Left kidney (tissue), 8 donors: Measurements from ENCODE around the gene OR14J1. TPM values are rescaled to one million over a fixed set of nuclear protein-coding genes. Genes with fewer than 3 reads are reported as not detected.
"Not testable (repeated sequence)": the region's sequence is repeated elsewhere in the genome, so short reads cannot be mapped to it uniquely, and the experiment has no call there.

Experiments used
- DNase-seq: peaks from one replicate; pipeline ENCODE4 v3.0.0-alpha.2; 2013
- long read RNA-seq, 8 donors: transcript quantifications; one replicate each; lab custom pipeline, GENCODE V29; 2026
- polyA plus RNA-seq: library from polyadenylated mRNA; unstranded; fragments of 120-200 nt; gene quantifications from one replicate; pipeline ENCODE4 v1.2.1, GENCODE V29; 2013; ENCODE audit not compliant: insufficient read length

OR14J1 gene, protein sequence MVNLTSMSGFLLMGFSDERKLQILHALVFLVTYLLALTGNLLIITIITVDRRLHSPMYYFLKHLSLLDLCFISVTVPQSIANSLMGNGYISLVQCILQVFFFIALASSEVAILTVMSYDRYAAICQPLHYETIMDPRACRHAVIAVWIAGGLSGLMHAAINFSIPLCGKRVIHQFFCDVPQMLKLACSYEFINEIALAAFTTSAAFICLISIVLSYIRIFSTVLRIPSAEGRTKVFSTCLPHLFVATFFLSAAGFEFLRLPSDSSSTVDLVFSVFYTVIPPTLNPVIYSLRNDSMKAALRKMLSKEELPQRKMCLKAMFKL
- 0.13 TPM for polyA plus RNA-seq
- long read RNA-seq, donor 1 = 0 reads
- long read RNA-seq, donor 2 = 0 reads
- long read RNA-seq, donor 3 = 0 reads
- long read RNA-seq, donor 4 = 0 reads
- long read RNA-seq, donor 5 = 0 reads
- long read RNA-seq, donor 6 = 0 reads
- long read RNA-seq, donor 7 = 0 reads
- long read RNA-seq, donor 8 = 0 reads

DNA sequence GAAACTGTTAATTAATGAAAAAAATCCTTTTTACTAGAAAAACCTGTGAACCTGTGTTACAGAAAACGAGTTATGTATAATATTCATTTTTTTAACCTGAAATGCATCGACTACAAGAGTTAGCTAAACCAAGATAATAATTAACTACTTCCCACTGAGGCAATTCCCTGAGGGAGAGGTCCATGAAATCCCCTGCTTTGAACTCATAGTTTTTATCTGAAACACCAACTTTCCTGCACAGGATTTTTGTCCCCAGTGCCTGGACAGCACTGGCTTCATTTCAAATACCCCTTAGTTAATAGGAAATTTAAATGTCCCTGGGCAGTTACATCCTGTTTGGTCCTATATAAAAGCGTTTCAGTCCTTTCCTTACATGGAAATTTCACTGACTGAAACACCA lies at the start of gene OR14J1:
Gene OR14J1, plus strand, starts transcription at position 386 of the 400 bp plus-strand sequence. CDS start 4,989 bp downstream, outside the sequence.
- DNase-seq = no peak

DNA sequence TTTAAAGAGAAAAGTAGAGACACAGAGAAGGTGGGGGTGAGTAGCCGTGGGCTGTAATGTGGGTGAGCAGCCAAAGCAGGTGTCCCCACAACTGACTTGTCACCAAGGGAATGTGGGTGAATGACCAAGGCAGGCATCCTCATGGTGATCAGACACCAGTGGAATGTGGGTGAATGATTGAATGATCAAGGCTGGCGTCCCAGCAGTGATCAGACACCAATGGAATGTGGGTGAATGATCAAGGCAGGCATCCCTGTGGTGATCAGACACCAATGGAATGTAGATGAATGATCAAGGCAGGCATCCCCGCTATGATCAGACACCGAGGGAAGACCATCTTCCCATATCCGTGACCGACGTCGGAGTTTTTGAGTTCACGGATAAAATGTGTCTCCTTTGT lies 49.8 kb upstream of the OR14J1 start:
- DNase-seq = no peak

DNA sequence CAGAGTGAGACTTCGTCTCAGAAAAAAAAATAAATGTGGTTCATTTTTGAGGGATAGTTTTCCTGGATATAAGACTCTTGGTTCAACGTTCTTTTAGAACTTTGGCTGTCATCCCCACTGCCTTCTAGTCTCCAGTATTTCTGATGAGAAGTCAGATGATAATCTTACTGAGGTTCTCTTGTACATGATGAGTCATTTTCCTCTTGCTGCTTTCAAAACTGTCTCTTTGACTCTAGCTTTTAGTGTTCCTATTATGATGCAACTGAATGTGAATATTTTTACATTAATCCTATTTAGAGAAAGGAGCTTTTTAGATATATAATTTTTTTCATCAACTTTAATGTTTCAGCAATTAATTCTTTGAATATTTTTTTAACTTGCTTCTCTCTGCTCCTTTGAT lies 46.0 kb upstream of the OR14J1 start:
- no peak for DNase-seq

DNA sequence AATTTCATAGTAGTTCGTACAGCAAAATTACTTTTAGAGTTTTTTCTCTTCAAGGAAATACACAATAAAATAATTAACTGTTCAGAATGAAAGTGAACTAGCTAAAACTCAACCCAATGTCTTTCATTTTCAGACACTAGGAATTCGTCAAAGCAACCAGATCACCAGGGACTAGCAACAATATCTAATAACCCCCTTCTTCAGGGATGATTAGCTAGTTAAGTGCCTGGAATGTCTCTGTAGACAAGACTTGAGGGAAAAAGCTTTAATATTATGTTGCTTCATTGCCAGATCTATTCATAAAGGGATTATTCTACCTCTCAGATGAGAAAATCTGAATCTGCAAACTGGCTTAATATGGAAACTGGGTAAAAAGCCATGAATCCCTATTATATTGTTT lies 41.8 kb upstream of the OR14J1 start:
- no peak for DNase-seq

DNA sequence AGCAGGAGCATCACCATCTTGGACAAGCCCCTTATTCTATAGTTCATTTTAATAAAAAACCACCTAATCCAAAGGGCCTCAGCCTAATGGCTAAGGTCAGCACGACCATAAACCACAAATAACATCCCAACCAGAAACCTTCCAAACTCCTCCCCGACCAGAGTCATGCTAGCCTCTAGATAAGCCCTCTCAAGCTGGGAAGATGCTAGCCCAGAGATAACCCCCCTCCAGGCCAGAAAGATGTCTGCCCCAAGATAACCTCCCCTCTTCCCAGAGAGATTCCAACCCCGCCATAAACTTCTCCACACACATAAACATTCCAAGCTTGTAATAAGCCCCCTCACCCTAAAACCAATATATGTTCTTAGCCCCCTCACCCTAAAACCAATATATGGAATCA lies 38.5 kb upstream of the OR14J1 start:
- DNase-seq = no peak

DNA sequence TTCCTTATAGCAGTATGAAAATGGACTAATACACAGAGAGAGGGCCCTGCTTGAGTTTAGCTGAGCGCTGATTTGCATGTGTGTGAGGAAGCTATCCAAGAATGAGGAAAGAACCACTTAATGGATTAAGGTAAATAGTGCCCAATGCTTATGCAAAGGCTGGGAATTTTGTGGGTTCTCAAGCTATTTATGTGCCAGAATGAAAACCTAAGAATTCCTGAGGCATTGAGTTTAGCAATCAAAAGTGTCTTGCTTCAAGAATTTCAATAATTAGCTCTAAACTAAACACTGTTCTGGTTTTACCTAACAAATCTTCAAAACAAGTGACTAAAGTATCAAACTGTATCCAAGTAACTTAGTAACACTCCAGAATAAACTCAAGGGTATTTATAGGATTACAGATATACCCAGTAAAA lies 7.0 kb upstream of the OR14J1 start:
- no peak for DNase-seq

DNA sequence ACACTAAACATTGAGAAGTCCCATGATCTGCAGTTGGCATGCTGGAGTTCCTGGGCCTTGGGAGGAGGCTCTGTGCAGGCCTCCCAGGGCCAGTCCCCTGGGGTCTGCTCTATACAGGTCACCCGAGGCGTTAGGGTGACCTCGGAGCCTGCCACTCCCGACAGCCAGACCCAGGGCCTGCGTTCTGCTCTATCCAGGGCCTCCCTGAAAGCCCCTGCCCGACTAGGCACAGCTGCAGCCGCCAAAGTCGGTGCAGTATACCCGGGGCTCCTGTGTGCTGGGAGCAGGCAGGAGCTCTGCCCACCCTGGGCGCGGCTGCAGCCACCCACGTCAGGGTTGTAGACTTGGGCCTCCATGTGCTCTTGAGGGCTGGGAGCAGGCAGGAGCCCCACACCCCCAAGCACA lies 6.3 kb upstream of the OR14J1 start:
- DNase-seq = no peak

DNA sequence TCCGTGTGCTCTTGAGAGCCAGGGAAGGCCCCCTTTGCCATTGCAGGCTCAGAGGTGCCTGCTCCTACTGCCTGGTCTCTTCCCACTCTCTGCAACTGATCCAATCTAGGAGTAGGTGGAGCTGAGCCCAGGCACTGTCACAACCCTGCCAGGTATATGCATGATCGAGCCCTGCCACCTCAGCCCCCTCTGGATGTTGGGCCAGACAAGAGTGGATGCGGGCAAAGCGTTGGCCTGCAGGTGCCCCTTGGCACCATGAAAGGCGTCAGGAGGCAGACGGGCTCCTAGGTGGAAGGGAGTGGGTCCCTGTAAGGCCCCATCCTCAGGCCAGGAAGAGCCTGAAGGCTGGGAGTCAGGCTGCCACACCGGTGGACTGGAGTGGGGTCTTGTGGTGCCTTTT lies 5.9 kb upstream of the OR14J1 start:
- DNase-seq = no peak

DNA sequence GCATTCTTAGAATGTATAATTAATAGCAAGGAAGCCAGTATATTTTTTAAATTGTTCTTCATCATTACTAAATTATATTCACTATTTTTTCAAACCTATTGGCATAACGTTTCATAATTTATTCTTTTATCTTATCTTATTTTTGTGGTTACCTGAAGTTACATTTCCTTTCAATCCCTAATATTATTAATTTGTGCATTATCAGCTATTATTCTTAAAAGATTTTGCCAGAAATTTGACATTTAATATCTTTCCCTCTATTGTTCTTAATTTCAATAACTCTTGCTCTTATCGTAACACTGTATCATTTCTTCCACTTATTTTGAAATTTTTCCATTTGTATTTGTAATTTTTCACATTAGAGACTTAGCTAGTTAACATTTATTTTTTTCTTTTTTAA lies 18.4 kb downstream of the OR14J1 start:
- DNase-seq = no peak

DNA sequence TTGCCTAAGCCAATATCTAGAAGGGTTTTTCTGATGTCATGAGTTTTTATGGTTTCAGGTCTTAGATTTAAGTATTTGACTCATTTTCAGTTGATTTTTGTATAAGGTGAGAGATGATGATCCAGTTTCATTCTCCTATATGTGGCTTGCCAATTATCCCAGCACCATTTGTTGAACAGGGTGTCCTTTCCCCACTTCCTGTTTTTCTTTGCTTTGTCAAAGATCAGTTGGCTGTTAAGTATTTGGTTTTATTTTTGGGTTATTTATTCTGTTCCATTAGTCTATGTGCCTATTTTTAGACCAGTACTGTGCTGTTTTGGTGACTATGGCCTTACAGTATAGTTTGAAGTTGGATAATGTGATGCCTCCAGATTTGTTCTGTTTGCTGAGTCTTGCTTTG lies 21.8 kb downstream of the OR14J1 start:
- not testable (repeated sequence) for DNase-seq

DNA sequence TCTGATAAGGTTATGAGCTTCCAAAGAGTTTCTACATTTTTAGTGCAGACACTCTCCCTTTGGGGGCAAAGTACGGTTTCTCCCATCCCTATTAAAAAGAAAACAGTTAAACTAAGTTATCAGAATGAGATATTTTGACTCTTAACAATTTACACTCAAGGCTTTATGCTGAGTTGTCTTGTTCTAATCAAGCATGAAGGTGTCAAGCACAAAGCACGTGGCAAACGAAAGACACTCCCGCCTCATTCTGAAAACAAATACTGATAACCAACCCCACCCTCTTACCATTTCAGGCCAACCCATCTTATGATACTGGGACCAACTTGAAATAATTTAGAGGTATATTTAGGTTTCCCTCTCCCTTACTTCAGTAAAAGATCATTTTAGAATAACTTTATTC lies 24.3 kb downstream of the OR14J1 start:
- DNase-seq = no peak

DNA sequence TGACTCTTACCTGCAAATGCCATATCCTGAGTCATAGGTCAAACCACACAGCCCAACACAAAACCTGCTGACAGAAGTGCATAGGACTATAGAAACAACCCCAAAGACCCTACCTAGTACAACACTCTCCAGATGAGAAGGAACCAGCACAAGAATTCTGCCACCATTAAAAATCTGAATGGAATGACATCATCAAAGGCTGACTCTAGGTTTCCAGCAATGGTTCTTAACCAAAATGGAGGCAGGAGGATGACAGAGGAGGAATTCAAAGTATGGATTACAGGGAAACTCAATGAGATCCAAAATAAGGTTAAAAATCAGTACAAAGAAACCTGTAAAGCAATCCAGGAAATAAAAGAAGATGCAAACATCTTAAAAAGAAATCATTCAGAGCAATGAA lies 31.2 kb downstream of the OR14J1 start:
- no peak for DNase-seq

DNA sequence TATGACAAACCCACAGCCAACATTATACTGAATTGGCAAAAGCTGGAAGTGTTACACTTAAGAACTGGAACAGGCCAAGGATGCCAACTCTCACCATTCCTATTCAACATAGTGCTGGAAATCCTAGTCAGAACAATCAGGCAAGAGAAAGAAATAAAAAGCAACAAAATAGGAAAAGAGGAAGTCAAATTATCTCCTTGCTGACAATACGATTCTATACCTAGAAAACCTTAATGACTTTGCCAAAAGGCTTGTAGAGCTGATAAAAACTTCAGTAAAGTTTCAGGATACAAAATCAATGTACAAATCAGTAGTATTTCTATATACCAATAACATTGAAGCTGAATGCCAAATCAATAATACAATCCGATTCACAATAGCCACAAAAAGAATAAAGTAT lies 34.8 kb downstream of the OR14J1 start:
- DNase-seq = no peak

DNA sequence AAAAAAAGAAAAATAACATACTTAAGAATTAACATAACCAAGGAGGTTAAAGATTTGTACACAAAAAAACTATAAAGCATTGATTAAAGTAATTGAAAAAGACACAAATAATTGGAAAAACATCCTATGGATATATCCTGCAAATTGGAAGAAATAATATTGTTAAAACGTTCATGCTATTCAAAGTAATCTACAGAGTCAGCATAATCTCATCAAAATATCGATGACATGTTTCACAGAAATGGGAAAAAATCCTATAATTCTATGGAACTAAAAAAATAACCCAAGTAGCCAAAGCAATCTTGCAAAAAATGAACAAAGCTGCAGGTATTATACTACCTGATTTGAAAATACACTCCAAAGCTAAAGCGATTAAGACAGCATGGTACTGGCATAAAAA lies 43.9 kb downstream of the OR14J1 start:
- DNase-seq = no peak

DNA sequence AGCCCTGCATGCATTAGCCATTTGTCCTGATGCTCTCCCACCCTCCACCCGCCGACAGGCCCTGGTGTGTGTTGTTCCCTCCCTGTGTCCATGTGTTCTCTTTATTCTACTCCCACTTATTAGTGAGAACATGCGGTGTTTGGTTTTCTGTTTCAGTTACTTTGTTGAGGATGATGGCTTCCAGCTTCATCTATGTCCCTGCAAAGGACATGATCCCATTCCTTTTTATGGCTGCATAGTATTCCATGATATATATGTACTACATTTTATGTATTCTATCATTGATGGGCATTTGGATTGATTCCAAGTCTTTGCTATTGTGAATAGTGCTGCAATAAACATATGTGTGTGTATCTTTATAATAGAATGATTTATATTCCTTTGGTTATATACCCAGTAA lies 47.8 kb downstream of the OR14J1 start:
- DNase-seq = not testable (repeated sequence)

DNA sequence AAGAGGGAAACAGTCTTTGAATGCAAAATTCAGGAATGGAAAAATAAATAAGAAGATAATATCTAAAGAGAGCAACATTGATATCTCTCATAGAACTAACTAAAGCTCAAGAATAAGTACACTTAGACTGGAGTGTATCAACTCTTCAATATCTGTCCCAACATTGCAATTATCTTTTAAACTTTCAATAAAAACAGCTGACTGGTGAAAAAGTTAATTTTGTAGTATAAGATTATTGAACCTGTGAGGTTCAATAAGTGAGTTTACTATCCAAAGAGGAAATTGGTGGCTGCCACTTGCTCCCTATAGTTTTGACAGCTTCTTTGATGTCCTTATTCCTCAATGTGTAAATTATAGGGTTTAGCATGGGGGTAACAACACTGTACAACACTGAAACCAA lies 53.5 kb downstream of the OR14J1 start:
- no peak for DNase-seq

DNA sequence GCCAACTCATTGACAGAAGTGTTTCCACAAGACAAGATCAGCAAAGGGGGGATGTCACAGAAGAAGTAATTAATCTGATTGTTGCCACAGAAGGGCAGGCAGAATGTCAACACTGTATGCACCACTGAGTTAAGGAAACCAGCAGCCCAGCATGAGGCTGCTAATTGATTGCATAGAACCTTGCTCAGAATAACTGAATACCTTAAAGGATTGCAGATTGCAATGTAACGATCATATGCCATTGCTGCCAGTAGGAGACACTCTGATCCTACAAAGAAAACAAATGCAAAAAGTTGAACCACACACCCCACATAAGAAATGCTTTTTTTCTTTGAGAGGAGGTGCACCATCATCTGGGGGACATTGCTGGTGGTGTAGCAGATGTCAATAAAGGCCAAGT lies 54.1 kb downstream of the OR14J1 start:
- no peak for DNase-seq

Other genes starting within 250 kb of the OR14J1 start
- not detected for gene OR2B3, start 214.4 kb upstream of the OR14J1 start, polyA plus RNA-seq
- gene OR2J1, start 202.2 kb upstream of the OR14J1 start, polyA plus RNA-seq = not detected
- not detected for gene OR2J3, start 193.6 kb upstream of the OR14J1 start, polyA plus RNA-seq
- not detected for gene OR2J2, start 130.8 kb upstream of the OR14J1 start, polyA plus RNA-seq
- gene OR5V1, start 67.2 kb downstream of the OR14J1 start, polyA plus RNA-seq = not detected
- gene OR12D3, start 73.6 kb downstream of the OR14J1 start, polyA plus RNA-seq = not detected
- gene OR12D2, start 93.9 kb downstream of the OR14J1 start, polyA plus RNA-seq = not detected
- not detected for gene OR12D1, start 113.2 kb downstream of the OR14J1 start, polyA plus RNA-seq
- not detected for gene OR10C1, start 137.6 kb downstream of the OR14J1 start, polyA plus RNA-seq
- gene OR11A1, start 155.4 kb downstream of the OR14J1 start, polyA plus RNA-seq = not detected
- gene OR2H1, start 155.5 kb downstream of the OR14J1 start, polyA plus RNA-seq = not detected
- gene MAS1L, start 186.3 kb downstream of the OR14J1 start, polyA plus RNA-seq = not detected